ENCODE measurements around the gene MED13L.
"Not testable (repeated sequence)": the region's sequence is repeated elsewhere in the genome, so short reads cannot be mapped to it uniquely, and the experiment has no call there.

DNA sequence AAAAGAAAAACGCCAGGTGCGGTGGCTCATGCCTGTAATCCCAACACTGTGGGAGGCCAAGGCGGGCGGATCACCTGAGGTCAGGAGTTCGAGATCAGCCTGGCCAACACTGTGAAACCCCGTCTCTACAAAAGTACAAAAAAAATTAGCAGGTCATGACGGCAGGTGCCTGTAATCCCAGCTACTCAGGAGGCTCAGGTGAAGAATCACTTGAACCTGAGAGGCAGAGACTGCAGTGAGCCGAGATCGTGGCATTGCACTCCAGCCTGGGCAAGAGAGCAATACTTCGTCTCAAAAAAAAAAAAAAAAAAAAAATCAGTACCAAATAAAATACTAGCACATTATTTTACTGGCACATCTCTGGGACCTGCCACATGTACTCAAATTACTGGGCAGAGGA, 145.5 kb downstream of the MED13L start:
- TF ChIP-seq, protein P1, sequence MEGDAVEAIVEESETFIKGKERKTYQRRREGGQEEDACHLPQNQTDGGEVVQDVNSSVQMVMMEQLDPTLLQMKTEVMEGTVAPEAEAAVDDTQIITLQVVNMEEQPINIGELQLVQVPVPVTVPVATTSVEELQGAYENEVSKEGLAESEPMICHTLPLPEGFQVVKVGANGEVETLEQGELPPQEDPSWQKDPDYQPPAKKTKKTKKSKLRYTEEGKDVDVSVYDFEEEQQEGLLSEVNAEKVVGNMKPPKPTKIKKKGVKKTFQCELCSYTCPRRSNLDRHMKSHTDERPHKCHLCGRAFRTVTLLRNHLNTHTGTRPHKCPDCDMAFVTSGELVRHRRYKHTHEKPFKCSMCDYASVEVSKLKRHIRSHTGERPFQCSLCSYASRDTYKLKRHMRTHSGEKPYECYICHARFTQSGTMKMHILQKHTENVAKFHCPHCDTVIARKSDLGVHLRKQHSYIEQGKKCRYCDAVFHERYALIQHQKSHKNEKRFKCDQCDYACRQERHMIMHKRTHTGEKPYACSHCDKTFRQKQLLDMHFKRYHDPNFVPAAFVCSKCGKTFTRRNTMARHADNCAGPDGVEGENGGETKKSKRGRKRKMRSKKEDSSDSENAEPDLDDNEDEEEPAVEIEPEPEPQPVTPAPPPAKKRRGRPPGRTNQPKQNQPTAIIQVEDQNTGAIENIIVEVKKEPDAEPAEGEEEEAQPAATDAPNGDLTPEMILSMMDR (IDR thresholded peaks at IDR 0.05) = not testable (repeated sequence)
- not testable (repeated sequence) for TF ChIP-seq ZFX (IDR thresholded peaks at IDR 0.05; ENCODE audit: borderline replicate concordance)

All from 22Rv1 (cell line).